Breast epithelium (tissue), 4 donors: ENCODE data around the gene TRIM61. TPM values are rescaled to one million over a fixed set of nuclear protein-coding genes. Genes with fewer than 3 reads are reported as not detected.

Experiments
- DNase-seq, 2 donors: peaks; one replicate each; pipeline ENCODE4 v3.0.0-alpha.2; 2019; ENCODE audit warnings: low spot score in 2 of 2
- H3K27ac ChIP-seq, 2 donors: fragments of 200-600 bp; sonication (generic) in 1 of 2; one replicate each; pipeline ENCODE4 v1.5.1; 2016 to 2019; ENCODE audit warnings: mild to moderate bottlenecking in 1 of 2
- H3K27me3 ChIP-seq, 2 donors: fragments of 200-600 bp; sonication (generic) in 1 of 2; one replicate each; pipeline versions ENCODE4 v1.5.1 to v1.6.0; 2017 to 2019; ENCODE audit warnings: control low read depth in 1 of 2, mild to moderate bottlenecking in 1 of 2
- H3K36me3 ChIP-seq: fragments of 200-600 bp; one replicate; pipeline ENCODE4 v1.5.1; 2019
- H3K4me1 ChIP-seq, 2 donors: fragments of 200-600 bp; sonication (generic); one replicate each; pipeline ENCODE4 v1.5.1; 2016 to 2019; ENCODE audit warnings: control low read depth in 1 of 2
- H3K4me3 ChIP-seq, 3 donors: fragments of 200-600 bp; sonication (generic); 1 replicate in 2 of 3; 2 replicates in 1 of 3; pipeline ENCODE4 v1.5.1; 2016 to 2019; ENCODE audit warnings: mild to moderate bottlenecking in 3 of 3, moderate library complexity in 2 of 3
- H3K9me3 ChIP-seq, 2 donors: fragments of 200-600 bp; sonication (generic) in 1 of 2; one replicate each; pipeline ENCODE4 v1.5.1; 2016 to 2019; ENCODE audit warnings: control low read depth in 1 of 2
- POLR2A ChIP-seq: fragments of 450-650 bp; IDR thresholded peaks from one replicate; pipeline ENCODE4 v1.6.1; 2016; ENCODE audit warnings: antibody characterized with exemption, mild to moderate bottlenecking, moderate library complexity
- POLR2AphosphoS5 ChIP-seq, 3 donors: sonication (generic); formaldehyde crosslinking; IDR thresholded peaks; one replicate each; pipeline ENCODE4 v1.6.1; 2017; ENCODE audit warnings: antibody characterized with exemption in 3 of 3
- intact Hi-C: fragments of 100-400 bp; cut with DNase I; formaldehyde crosslinking; loops from one replicate; pipeline ENCODE4 v1.15.1; 2023; ENCODE audit warnings: low total_unique reads
- total RNA-seq, 3 donors: library from RNA; depleted of rRNA; stranded (reverse); fragments of >200 nt; gene quantifications; one replicate each; pipeline ENCODE4 v1.1.0, GENCODE V29; 2016
- TF ChIP-seq, protein P1 (sequence below), 3 donors: fragments of 450-650 bp; IDR thresholded peaks; one replicate each; pipeline ENCODE4 v1.5.1; 2016 to 2017; ENCODE audit warnings: antibody characterized with exemption in 3 of 3, mild to moderate bottlenecking in 3 of 3, moderate library complexity in 3 of 3

Gene TRIM61
- total RNA-seq, 3 donors from 2014 or later: 0.33 to 0.96 (median 0.44) TPM

DNA sequence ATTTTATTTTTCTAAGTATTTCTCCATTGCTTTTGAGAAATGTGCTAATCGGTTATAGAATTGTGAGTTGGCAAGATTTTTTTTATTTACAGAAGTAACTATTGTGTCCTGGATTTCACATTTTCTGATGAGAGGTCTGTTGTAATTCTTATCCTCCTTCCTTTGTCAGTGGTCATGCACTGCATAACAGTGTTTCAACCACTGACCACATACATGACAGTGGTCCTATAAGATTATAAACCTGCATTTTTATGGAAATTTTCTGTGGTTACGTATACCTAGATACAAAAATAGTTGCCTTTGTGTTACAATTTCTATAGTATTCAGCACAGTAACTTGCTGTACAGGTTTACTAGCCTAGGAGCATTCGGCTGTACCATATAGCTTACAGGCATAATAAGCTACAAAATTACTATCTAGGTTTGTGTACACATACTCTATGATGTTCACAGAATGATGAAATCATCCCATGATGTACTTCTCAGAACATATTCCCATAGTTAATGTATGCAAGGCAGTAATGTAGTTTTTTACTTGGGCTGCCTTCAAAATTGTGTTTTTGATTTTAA, 52.7 kb downstream of the TRIM61 start:
- H3K36me3 ChIP-seq: no peaks in the 10 kb centered on the region
- intact Hi-C loops: no loop called here
- no peaks in the 10 kb centered on the region for H3K27me3 ChIP-seq
- no peaks in the 10 kb centered on the region for H3K4me1 ChIP-seq
- no peaks in the 10 kb centered on the region for H3K9me3 ChIP-seq
- no peak overlapping the region for H3K4me3 ChIP-seq
- H3K27ac ChIP-seq: no peak overlapping the region
- DNase-seq: no peak
- TF ChIP-seq POLR2AphosphoS5 (IDR thresholded peaks at IDR 0.05): no peak
- TF ChIP-seq, protein P1, sequence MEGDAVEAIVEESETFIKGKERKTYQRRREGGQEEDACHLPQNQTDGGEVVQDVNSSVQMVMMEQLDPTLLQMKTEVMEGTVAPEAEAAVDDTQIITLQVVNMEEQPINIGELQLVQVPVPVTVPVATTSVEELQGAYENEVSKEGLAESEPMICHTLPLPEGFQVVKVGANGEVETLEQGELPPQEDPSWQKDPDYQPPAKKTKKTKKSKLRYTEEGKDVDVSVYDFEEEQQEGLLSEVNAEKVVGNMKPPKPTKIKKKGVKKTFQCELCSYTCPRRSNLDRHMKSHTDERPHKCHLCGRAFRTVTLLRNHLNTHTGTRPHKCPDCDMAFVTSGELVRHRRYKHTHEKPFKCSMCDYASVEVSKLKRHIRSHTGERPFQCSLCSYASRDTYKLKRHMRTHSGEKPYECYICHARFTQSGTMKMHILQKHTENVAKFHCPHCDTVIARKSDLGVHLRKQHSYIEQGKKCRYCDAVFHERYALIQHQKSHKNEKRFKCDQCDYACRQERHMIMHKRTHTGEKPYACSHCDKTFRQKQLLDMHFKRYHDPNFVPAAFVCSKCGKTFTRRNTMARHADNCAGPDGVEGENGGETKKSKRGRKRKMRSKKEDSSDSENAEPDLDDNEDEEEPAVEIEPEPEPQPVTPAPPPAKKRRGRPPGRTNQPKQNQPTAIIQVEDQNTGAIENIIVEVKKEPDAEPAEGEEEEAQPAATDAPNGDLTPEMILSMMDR (IDR thresholded peaks at IDR 0.05): no peak

DNA sequence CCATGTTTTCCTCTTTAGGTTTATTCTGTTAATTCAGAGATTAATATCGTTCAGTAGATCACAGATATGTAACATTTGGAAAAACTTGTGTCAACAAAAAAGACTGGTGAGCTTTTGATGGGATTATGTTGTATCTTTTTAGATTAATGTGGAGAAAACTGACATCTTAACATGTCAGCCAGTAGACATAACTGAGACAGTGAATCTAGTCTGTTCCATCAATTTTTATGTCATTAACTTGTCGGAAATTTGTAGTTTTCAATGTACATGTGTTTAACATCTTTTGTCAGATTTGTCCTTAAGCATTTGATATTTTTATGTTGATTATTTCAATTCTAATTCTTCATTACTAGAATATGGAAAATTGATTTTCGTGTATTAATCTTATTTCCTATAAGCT, 58.5 kb downstream of the TRIM61 start:
- intact Hi-C loops: no loop called here
- no peak for TF ChIP-seq POLR2A
- TF ChIP-seq, protein P1 (IDR thresholded peaks at IDR 0.05): no peak
- Histone ChIP-seq H3K4me3 (no peak overlapping the region), H3K9me3 (no peaks in the 10 kb centered on the region), H3K27ac (no peak overlapping the region), H3K27me3 (no peaks in the 10 kb centered on the region), H3K4me1 (no peaks in the 10 kb centered on the region), H3K36me3 (no peaks in the 10 kb centered on the region)
- DNase-seq: no peak

Other genes starting within 250 kb of the TRIM61 start
- gene SMIM31, start 223.5 kb downstream of the TRIM61 start, total RNA-seq: under 1 TPM in 2 of 3 donors, not detected in 1; 0.44 to 0.66 TPM
- gene APELA, start 100.5 kb downstream of the TRIM61 start, total RNA-seq: 1 to 10 TPM in 1 of 3 donors, under 1 TPM in 1, not detected in 1; 0.73 to 2.0 TPM
- gene TRIM60, start 54.3 kb upstream of the TRIM61 start, total RNA-seq: not detected
- gene TRIM75, start 76.2 kb upstream of the TRIM61 start, total RNA-seq: not detected
- gene TMEM192, start 135.2 kb upstream of the TRIM61 start, total RNA-seq: 10 to 100 TPM; 11.5 to 31.2 (median 20.5) TPM
- gene KLHL2, start 229.9 kb upstream of the TRIM61 start, total RNA-seq: 10 to 100 TPM; 20.2 to 60.4 (median 38.0) TPM